ENCODE measurements around the gene MT3. TPM values are rescaled to one million over a fixed set of nuclear protein-coding genes. Genes with fewer than 3 reads are reported as not detected.

MT3 gene
- polyA plus RNA-seq, 1 of the 3 experiments (the other 2 are of a cell fraction): 0.43 TPM

DNA sequence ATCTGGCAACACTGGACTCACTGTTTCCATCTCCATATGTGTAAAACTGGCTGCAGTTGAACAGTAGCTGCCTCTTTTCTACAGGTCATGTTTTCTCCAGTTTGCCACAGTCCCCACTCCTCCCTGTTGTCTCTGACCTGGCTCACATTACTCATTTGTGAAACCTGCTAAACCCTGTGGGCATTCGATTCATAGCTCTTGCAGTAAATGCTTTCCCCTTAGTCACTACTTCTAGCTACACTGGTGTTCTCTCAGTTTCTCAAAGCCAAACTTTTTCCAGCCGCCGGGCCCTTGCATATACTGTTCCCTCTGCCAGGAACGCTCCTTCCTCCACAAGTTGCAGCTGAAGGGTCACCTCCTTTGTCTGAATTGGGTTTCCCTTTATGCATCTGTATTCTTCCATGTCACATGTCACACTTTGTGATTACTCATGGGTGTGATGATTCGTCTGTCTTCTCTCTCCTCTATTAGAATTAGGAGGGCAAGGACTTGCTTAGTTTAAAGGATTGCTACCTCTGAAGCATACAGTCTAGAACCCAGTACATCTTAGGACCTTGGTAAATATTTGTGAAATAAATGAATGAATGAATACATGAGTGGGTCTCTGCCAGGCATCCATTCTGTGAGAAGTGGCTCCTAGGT is 39.5 kb upstream of the MT3 start:
- TF ChIP-seq FOXJ3 (CRISPR knock-in tag; IDR thresholded peaks at IDR 0.05): no peak
- no peak for TF ChIP-seq RAD21 (IDR thresholded peaks at IDR 0.05; ENCODE audit: low read length)
- TF ChIP-seq PBX3 (IDR thresholded peaks at IDR 0.05): no peak
- TF ChIP-seq CHD2 (IDR thresholded peaks at IDR 0.05; ENCODE audit: low read length, partially characterized antibody): no peak
- no peak for TF ChIP-seq EP300 (IDR thresholded peaks at IDR 0.05; ENCODE audit: borderline replicate concordance in 1 of 2, low read depth in 1 of 2, low read length in 1 of 2)
- Histone ChIP-seq H3K27me3 (ENCODE audit: insufficient read depth) (no peaks in the 10 kb centered on the region), H3K4me3 (ENCODE audit: low read depth in 2 of 2, low read length in 1 of 2) (no peak overlapping the region), H3K4me1 (ENCODE audit: control insufficient read depth in 1 of 2, insufficient read depth in 2 of 2, low read depth in 1 of 2, low read length in 1 of 2) (peaks cover 0 to 12% of the 10 kb centered on the region in 2 experiments; a peak in 2 of 4 replicates), H3K9me2 (no peaks in the 10 kb centered on the region), H3K27ac (ENCODE audit: low read depth in 2 of 2, low read length in 1 of 2) (no peak overlapping the region), H3F3A (replicated peaks; ENCODE audit: insufficient read depth) (peaks cover 9% of the 10 kb centered on the region), H3K36me3 (replicated peaks in 1 of 2; ENCODE audit: control insufficient read depth in 1 of 2, insufficient read depth in 2 of 2, low read length in 1 of 2) (no peaks in the 10 kb centered on the region), H3K9ac (no peak overlapping the region), H3K4me2 (no peak overlapping the region), H4K20me1 (ENCODE audit: insufficient read depth) (no peaks in the 10 kb centered on the region), H2AFZ (ENCODE audit: low read depth) (no peak overlapping the region), H3K79me2 (ENCODE audit: insufficient read depth) (no peaks in the 10 kb centered on the region), H3K9me3 (no peaks in the 10 kb centered on the region)
- ChIA-PET POLR2A (no interaction called here), CTCF (interaction anchor here (1.9 kb wide), 1 partner anchor 152 kb away, joined by 4 read pairs; no protein-coding TSS in a partner anchor)
- WGBS (ENCODE audit: low lambda C conversion rate): 81% methylated on average over 5 of the region's 5 CpGs
- DNase-seq: no peak

DNA sequence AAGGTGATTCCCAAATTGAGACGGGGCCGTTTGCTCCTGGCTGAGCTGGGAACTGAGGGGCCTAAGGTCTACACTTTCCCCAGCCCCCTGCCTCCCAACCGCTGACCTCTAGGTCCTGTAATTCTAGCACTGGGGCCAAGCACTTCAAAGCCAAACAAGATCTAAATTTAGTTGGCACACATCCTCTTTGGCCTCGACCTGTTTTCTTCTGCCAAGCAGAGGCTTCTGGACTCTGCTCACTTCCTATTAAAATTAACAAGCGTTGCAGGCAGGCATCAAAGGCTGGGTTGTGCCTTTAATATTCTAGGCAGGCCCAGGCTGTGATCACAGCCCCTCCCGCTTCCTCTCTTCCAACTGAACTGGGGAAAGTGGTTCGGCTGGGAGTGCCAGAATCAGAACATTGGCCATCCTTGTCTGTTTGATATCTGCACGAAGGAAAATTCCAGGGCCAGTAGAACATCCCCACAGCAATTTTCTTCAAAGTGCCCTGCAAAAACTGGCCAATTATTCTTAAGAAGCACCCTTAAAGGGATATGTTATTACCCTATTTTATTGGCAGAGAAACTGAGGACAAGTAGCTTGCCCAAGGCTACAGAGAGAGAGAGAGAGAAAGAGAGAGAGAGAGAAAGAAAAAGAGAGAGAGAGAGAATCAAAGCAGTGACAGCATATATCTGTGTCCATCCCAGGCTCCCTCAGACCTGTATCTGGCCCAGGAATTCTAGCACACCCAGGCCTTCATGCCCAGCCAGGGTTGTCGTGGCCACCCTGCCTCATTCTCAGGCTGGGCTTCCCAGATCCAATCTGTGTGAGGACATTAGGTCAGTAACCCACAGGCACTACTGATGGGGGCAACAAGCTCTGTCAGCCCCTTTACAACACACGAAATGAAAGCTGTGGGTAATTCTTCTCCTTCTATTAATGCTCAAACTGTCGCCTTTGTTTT is 37.3 kb upstream of the MT3 start:
- no peak overlapping the region for H3K4me2 ChIP-seq
- no peaks in the 10 kb centered on the region for H3K9me3 ChIP-seq
- H3K9me2 ChIP-seq: no peaks in the 10 kb centered on the region
- H3K36me3 ChIP-seq (replicated peaks in 1 of 2; ENCODE audit: control insufficient read depth in 1 of 2, insufficient read depth in 2 of 2, low read length in 1 of 2): no peaks in the 10 kb centered on the region
- POLR2A ChIA-PET: no interaction called here
- 69% methylated on average over 11 of the region's 11 CpGs for WGBS (ENCODE audit: low lambda C conversion rate)
- H3K27ac ChIP-seq (ENCODE audit: low read depth in 2 of 2, low read length in 1 of 2): no peak overlapping the region
- H3K27me3 ChIP-seq (ENCODE audit: insufficient read depth): no peaks in the 10 kb centered on the region
- no peak overlapping the region for H3K9ac ChIP-seq
- H3K4me3 ChIP-seq (ENCODE audit: low read depth in 2 of 2, low read length in 1 of 2): no peak overlapping the region
- H3F3A ChIP-seq (replicated peaks; ENCODE audit: insufficient read depth): peaks cover 7% of the 10 kb centered on the region
- no peaks in the 10 kb centered on the region for H3K79me2 ChIP-seq (ENCODE audit: insufficient read depth)
- DNase-seq: no peak
- TF ChIP-seq TEAD4 (IDR thresholded peaks at IDR 0.05; ENCODE audit: borderline replicate concordance, insufficient read depth) (no peak), MEF2A (IDR thresholded peaks at IDR 0.05; ENCODE audit: borderline replicate concordance, low read depth) (no peak), USF2 (IDR thresholded peaks at IDR 0.05; ENCODE audit: borderline replicate concordance, low read depth, low read length) (no peak)
- TF ChIP-seq, protein P1, sequence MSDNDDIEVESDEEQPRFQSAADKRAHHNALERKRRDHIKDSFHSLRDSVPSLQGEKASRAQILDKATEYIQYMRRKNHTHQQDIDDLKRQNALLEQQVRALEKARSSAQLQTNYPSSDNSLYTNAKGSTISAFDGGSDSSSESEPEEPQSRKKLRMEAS (IDR thresholded peaks at IDR 0.05; ENCODE audit: low read depth): no peak
- no peaks in the 10 kb centered on the region for H4K20me1 ChIP-seq (ENCODE audit: insufficient read depth)
- H3K4me1 ChIP-seq (ENCODE audit: control insufficient read depth in 1 of 2, insufficient read depth in 2 of 2, low read depth in 1 of 2, low read length in 1 of 2): peaks cover 0 to 12% of the 10 kb centered on the region in 2 experiments; a peak in 2 of 4 replicates
- 0 out of 2 replicates have a peak overlapping the region, but pooled peaks have one; percentile 63 for H2AFZ ChIP-seq (ENCODE audit: low read depth)
- CTCF ChIA-PET: interaction anchor here (1.2 kb wide), 1 partner anchor 10 kb away, joined by 3 read pairs; no protein-coding TSS in a partner anchor

All from SK-N-SH (cell line).